HG03280 (cell line): ENCODE measurements around the gene TULP4.
"Not testable (repeated sequence)": the region's sequence is repeated elsewhere in the genome, so short reads cannot be mapped to it uniquely, and the experiment has no call there.

Source experiments
- ATAC-seq: cut with Tn5 transposase; IDR thresholded peaks from one replicate; pipeline ENCODE4 v1.9.1; 2021; ENCODE audit warnings: mild to moderate bottlenecking, moderate library complexity; ENCODE audit not compliant: unreplicated experiment

Gene TULP4

DNA sequence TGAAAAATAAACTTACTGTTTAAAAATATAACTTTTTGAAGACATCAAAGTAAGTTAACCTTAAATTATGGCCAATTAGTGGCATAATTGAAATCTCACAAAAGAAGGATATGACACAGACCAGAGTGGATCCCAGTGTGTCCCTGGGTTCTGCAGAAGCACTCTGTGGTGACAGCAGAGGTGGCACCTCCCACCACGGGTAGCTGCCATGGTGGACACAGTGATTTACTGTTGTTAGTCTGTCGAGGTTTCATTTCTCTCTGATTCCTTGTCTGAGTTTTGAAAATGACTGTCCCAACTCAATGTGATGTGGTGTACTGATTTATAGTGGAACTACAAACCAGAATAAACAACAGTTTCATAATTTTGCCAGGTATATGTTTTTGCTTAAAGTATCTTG, 76.5 kb downstream of the TULP4 start:
- no peak for ATAC-seq

- ATAC-seq = no peak
These were observed 77.1 kb downstream of the TULP4 start for GRCh38 chr6:158389193-158389919.

GRCh38 chr6:158391276-158391675, 79.0 kb downstream of the TULP4 start:
- ATAC-seq = no peak

DNA sequence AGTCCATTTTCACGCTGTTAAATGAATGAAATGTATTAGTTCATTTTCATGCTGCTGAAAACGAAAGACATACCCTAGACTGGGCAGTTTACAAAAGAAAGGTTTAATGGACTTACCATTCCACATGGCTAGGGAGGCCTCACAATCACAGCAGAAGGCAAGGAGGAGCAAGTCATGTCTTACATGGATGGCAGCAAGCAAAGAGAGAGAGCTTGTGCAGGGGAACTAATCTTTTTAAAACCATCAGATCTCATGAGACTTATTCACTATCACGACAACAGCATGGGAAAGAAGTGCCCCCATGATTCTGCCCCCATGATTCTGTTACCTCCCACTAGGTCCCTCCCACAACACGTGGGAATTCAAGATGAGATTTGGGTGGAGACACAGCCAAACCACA, 79.7 kb downstream of the TULP4 start:
- not testable (repeated sequence) for ATAC-seq

DNA sequence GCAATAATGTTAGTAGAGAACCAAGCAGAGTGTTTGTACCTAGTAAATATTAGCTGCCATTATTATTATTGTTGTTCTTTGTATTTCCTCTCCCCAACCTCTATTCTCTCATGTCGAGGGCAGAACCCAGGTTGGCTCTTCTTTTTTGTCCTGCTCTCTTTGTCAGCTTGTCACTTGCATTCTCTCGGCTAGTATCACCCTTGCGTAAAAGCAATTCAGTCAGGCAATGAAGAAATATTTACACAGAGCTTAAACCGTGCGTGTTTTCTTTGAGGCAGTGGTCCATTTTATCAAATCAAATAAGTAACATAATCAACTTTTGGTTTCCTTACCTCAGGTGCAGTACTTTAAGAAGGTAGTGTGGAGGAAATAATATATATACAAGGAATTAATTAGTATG, 83.9 kb downstream of the TULP4 start:
- ATAC-seq = no peak

GRCh38 chr6:158397578-158397977, 85.3 kb downstream of the TULP4 start:
- no peak for ATAC-seq

GRCh38 chr6:158398252-158399024, 86.2 kb downstream of the TULP4 start:
- no peak for ATAC-seq

- no peak for ATAC-seq
These were observed 86.9 kb downstream of the TULP4 start for GRCh38 chr6:158399040-158399700.

DNA sequence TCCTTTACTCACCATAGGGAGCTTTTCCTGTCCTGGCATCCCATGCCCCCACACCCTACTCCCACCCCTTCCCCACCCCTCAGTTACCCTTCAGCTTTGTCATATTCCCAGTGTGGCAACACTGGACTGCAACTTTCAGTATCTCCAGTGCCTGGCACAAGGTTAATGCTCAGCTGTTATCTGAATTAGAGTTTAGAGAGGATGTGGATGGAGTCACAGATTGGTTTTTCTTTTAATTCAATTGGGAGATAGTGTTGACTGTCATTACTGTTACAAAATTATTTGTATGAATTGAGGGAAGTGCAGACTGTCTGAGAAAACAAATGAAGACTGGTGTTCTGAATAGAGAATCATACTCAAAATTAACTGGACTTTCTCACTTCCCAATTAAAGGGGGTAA, 89.9 kb downstream of the TULP4 start:
- ATAC-seq = no peak

DNA sequence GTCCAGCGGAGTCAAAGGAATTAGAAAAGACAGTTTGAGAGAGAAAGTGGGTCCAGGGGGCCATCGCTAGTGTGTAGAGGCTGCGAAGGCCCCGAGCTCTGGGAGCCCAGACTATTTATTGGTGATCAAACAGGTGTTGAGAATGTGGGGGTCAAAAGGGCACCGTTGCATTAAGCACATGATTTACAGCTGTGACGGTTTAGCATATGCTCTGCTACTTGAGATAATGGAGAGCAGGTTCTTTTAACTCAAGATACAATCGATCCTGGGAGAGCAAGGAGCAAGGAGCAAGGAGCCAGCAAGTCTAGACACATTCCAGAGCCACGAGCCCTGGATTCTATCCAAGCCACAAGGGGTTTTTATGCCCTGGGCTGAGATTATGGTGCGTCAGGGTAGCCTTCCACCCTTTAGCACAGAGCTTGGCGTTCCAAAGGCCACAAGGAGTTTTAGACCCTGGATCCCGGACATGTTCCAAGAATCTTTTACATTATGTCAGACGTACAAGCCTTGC, 93.1 kb downstream of the TULP4 start:
- ATAC-seq = not testable (repeated sequence)

GRCh38 chr6:158405933-158406332, 93.7 kb downstream of the TULP4 start:
- ATAC-seq = no peak

- no peak for ATAC-seq
These were observed 94.5 kb downstream of the TULP4 start for GRCh38 chr6:158406736-158407135.

DNA sequence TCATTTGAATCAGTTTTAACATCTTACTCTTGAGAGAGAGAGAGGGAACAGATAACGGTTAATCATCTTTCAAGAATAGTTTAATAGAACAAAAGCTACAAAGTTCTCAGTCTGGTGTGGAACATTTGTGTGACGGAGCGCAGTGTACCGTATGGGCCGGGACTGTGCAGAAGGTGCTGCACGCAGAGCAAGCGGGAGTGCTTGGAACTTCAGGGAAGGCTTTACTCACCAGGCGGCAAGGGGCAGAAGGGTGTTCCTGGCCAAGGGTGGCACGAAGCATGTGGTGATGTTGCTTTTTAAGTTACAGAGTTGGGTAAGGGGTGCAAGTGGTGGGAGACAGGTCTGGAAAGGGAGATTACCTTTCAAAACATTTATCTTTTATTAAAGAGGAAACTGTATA, 95.7 kb downstream of the TULP4 start:
- ATAC-seq = no peak

GRCh38 chr6:158408552-158409130, 96.4 kb downstream of the TULP4 start:
- ATAC-seq = no peak

DNA sequence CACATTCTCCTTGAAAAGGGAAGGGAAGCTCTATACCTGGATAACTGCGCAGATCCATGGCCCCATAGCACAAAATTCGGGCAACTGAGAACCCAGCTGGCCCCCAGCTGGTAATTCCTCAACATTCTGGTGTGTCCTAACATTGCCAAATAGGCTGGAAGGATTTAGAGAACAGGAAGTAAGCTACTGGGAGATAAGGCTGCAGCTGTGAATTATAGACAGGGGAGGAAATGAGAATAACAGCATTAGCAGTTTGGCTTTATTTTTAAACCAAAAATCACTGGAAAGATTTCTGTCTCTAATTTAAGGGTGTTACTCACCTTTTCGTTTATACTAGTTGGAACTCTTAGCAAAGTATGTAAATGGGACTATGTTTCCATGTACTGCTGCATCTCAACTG, 97.2 kb downstream of the TULP4 start:
- no peak for ATAC-seq

GRCh38 chr6:158410784-158411183, 98.5 kb downstream of the TULP4 start:
- no peak for ATAC-seq

- ATAC-seq = no peak
These were observed 99.7 kb downstream of the TULP4 start for GRCh38 chr6:158411998-158412397.

- ATAC-seq = no peak
These were observed 100.8 kb downstream of the TULP4 start for GRCh38 chr6:158413028-158413427.

GRCh38 chr6:158413814-158414565, 101.7 kb downstream of the TULP4 start:
- no peak for ATAC-seq

DNA sequence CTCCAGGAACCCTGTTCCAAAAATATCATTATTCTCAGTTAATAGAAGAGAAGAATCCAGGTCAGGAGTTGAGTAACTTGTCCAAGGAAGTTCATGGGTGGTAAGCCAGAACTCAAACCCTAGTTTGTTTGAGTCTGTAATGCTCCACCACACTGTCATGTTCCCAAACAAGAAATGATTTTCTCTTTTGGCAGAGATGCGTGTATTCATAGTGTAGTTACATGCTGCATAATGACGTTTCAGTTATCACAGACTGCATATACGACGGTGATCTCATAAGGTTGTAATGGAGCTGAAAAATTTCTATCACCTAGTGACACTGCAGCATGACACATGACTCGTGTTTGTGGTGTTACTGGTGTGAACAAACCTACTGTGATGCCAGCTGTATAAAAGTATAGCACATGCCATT, 102.6 kb downstream of the TULP4 start:
- ATAC-seq = no peak

- ATAC-seq = no peak
These were observed 103.4 kb downstream of the TULP4 start for GRCh38 chr6:158415666-158416065.
